MM.1S (cell line): ENCODE results near the gene OSBP2.

Experiments used
- CTCF ChIP-seq: fragments of 300-600 bp; sonication (generic); IDR thresholded peaks from 2 replicates; pipeline ENCODE4 v1.5.1; 2016; ENCODE audit warnings: antibody characterized with exemption, low read length, mixed read lengths
- EZH2 ChIP-seq: fragments of 300-600 bp; sonication (generic); optimal IDR thresholded peaks from 2 replicates; pipeline ENCODE3; 2017; ENCODE audit warnings: low read depth, mild to moderate bottlenecking, antibody characterized with exemption, low read length, mixed read lengths
- EZH2phosphoT487 ChIP-seq: fragments of 300-600 bp; sonication (generic); IDR thresholded peaks from 2 replicates; pipeline ENCODE4 v1.6.1; 2018; ENCODE audit warnings: antibody characterized with exemption, low read length

GRCh38 chr22:30877662-30878515 is 183.2 kb downstream of the OSBP2 start:
- no peak for TF ChIP-seq CTCF
- no peak for TF ChIP-seq EZH2
- no peak for TF ChIP-seq EZH2phosphoT487
